ENCODE results near the gene C1QTNF1.
"Not testable (repeated sequence)": the region's sequence is repeated elsewhere in the genome, so short reads cannot be mapped to it uniquely, and the experiment has no call there.

C1QTNF1 gene

GRCh38 chr17:79062691-79063090 lies 38.7 kb downstream of the C1QTNF1 start:
- DNase-seq, result no peak

GRCh38 chr17:79064026-79064425 lies 40.1 kb downstream of the C1QTNF1 start:
- DNase-seq, result no peak

- DNase-seq, result peak in 4 of 5 experiments; percentile 22 to 62 (median 34)
Observed at GRCh38 chr17:79065105-79065670, 41.2 kb downstream of the C1QTNF1 start.

- DNase-seq, result no peak
Observed at GRCh38 chr17:79066963-79067362, 43.0 kb downstream of the C1QTNF1 start.

GRCh38 chr17:79070266-79070880 lies 46.4 kb downstream of the C1QTNF1 start:
- DNase-seq, result no peak

DNA sequence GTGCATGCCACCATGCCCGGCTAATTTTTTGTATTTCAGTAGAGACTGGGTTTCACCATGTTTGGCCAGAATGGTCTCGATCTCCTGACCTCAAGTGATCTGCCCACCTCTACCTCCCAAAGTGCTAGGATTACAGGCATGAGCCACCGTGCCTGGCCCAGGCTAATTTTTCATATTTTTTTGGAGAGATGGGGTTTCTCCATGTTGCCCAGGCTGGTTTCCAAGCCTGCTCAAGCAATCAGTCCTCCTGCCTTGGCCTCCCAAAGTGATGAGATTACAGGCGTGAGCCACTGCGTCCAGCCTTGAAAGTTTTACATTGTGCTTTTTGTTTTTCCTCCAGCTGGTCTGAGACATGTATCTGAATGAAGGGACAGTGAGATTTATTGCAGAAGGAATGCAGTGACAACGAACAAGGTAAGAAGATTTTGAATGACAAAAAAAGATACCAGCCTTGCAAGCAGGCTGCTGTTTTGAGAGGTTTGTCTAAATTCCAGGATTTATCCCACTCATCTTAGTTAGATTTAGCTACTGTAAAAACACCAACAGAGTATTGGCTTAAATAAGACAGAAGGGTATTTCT lies 47.3 kb downstream of the C1QTNF1 start:
- DNase-seq, result no peak

GRCh38 chr17:79072544-79072943 lies 48.6 kb downstream of the C1QTNF1 start:
- DNase-seq, result no peak

DNA sequence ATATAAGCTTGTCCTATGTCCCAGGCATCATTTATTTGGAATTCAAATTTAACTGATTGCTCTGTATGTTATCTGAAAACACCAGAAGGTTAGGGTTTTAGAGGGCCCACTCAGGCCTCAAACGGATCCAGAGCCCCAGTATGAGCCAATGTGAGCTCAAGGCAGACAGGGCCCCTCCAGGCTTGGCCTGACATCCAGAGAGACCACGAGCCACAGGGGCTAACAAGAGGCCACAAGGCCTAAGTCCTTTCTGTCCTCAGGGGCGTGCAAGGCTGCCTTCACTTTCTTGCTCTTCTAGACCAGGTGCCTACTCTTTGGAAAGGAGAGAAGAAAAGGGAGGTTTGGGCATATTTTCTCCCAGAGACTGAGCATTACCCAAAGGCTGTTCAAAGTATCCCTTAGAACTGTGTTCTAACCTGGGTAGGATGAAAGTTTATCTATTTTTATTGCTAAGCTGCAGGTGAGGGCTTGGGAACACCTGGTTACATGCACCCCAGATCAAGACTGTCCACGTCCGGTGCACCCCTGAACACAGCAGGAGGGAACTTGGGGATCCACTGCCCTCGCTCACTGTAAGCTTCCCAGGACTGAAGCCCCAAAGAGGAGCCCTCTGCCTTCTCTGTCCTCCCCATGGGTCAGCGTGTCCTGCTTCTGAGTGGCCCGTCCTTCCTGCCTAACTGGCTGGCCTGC lies 49.2 kb downstream of the C1QTNF1 start:
- DNase-seq, result no peak

GRCh38 chr17:79073706-79074088 lies 49.7 kb downstream of the C1QTNF1 start:
- no peak for DNase-seq

- not testable (repeated sequence) for DNase-seq
Observed at GRCh38 chr17:79074121-79074648, 50.2 kb downstream of the C1QTNF1 start.

GRCh38 chr17:79074649-79075445 lies 50.9 kb downstream of the C1QTNF1 start, which contains the start of gene ENGASE:
Gene ENGASE, plus strand, starts transcription at chr17:79074824. Its CDS starts 121 bp downstream, at chr17:79074945.
- DNase-seq, result peak; percentile 85 to 95 (median 87)

DNA sequence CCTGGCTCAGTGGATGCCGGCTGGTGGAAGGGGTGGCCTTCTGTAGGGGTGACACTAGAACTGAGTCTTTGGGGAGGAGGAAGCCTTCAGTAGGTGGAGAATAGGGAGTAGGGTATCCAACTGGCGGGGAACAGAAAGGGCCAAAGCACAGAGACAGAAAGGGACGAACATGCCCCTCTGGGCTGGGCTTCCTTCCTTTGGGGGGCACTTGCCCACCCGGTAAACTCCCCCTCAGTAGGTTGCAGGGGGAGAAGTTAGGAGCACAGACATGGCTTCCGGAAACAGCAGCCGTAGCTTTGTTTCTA lies 51.4 kb downstream of the C1QTNF1 start:
- DNase-seq, result peak in 1 of 5 experiments; percentile 35

GRCh38 chr17:79075861-79076406 lies 52.0 kb downstream of the C1QTNF1 start:
- no peak for DNase-seq

- no peak for DNase-seq
Observed at GRCh38 chr17:79077587-79077986, 53.6 kb downstream of the C1QTNF1 start.

GRCh38 chr17:79078476-79079190 lies 54.7 kb downstream of the C1QTNF1 start:
- no peak for DNase-seq

DNA sequence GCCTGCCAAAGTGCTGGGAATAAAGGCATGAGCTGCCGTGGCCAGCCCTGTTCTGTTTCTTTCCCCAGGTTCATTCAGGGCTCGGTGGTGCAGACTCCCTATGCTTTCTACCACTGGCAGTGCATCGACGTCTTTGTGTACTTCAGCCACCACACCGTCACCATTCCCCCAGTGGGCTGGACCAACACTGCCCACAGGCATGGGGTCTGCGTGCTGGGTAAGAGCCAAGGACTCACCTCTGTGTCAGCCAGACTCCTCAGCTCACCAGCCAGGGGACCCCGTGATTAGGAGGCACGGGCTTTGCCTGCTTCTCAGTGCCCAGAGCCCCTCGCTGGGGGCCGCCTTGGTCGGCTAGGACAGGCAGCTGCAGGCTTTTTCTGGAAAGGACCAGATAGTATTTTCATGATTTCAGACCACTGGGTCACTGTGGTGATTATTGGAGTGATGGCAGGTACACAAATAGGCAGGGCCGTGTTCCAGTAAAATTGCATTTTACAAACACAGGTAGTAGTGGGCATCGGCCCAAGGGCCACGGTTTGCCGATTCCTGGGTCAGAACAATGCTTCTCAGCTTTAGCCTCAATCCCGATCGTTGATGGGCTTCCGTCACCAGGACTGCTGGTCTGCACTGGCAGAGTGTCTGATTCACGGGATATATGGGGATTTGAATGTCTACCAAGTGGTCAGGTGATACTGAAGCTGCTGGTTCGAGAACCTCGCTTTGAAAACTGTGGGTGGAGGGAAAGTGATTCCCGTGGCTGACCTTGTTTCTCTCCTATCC lies 55.6 kb downstream of the C1QTNF1 start:
- no peak for DNase-seq

- no peak for DNase-seq
Observed at GRCh38 chr17:79080349-79080748, 56.4 kb downstream of the C1QTNF1 start.

DNA sequence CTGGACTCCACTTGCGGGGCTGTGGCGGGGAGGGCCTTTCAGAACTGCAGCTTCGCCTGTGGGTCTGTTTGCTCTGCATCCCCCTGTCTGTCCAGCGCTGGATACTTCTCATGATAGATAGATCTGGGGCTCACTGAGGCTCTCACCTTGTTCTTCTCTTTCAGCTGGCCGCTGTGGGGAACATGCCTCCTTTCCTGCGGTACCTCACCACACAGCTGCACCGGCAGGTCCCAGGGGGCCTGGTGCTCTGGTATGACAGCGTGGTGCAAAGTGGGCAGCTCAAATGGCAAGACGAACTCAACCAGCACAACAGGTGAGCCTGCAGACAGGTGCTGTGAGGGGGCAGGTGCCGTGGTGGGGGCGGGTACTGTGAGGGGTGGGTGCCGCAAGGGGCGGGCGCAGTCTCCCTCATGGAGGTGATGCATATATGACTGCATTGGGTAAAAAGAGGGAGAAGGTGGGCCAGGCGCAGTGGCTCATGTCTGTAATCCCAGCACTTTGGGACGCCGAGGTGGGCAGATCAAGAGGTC lies 56.9 kb downstream of the C1QTNF1 start:
- DNase-seq, result no peak

DNA sequence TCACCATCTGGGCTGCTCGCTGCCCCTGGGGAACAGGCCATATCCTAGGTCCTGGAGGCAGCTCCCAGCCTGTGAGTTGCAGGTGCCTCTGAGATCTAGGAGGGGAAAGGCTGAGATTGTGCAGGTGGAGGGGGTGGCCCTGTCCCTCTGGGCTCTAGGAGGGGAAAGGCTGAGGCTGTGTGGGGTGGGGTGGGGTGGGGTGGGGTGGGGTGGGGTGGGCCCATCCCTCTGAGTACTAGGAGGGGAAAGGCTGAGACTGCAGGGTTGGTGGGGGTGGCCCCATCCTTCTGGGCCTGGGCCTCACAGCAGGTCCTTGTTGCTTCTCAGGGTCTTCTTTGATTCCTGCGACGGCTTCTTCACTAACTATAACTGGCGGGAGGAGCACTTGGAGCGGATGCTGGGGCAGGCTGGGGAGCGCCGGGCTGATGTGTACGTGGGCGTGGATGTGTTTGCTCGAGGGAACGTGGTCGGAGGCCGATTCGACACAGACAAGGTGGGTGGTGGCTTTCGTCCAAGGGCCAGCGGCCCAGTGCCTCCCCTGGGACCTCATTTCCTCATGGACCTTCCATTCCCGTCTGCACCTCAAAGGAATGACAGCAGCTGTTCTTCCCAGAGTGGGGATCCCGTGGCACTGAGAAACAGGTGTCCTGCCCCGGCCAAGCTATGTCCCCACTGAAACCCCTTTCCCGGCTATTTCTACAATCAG lies 57.8 kb downstream of the C1QTNF1 start:
- no peak for DNase-seq
